GM19193 (cell line): ENCODE results near the gene RYR2.

Experiments
- POLR2A ChIP-seq: IDR thresholded peaks from 4 replicates; pipeline ENCODE4 v1.6.1; 2011; ENCODE audit not compliant: insufficient read depth, insufficient read length; ENCODE audit errors: extremely low read depth

The RYR2 gene

DNA sequence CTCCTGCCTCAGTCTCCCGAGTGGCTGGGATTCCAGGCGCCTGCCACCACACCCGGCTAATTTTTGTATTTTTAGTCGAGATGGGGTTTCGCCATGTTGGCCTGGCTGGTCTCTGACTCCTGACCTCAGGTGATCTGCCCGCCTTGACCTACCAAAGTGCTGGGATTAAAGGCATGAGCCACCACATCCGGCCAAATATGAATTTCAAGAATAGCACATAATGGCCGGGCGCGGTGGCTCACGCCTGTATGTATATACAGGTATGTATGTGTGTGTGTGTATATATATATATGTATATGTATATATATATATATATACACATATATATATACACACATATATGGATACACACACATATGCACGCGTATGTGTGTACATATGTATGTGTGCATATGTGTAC is 753.6 kb downstream of the RYR2 start:
- TF ChIP-seq POLR2A: no peak

DNA sequence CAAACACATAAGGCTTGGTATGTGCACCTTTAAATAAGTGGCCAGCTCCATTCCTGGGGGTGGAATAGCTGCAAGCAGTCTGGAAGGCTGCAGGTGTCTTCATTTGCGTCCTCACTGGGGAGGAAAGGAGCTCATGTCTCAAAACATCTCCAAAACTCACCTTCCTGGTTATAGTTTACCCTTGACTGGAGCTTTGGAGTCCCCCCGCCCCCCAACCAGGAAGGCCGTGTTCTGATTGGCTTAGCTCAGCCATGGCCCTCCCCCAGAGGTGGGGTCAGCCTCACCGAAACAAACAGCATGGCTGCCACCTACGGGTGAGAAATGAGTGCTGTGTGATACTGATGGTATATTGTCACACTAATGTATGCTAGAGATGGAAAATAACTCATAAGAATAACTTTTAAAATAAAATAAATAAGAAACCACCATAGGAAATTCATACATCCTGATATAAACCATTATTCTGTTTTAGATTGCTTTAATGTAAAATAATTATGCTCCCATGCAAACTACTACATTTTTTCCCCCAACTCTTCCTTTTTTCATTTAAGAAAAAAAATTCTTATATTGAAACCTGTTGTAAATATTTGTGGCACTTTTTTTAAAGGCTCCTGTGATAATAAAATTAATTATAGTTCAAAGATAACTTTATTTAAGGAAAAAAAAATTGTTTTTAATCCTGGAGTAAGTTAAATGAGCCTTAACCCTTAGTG is 757.9 kb downstream of the RYR2 start:
- no peak for TF ChIP-seq POLR2A

- no peak for TF ChIP-seq POLR2A
These were observed 762.5 kb downstream of the RYR2 start for GRCh38 chr1:237804516-237804915.

DNA sequence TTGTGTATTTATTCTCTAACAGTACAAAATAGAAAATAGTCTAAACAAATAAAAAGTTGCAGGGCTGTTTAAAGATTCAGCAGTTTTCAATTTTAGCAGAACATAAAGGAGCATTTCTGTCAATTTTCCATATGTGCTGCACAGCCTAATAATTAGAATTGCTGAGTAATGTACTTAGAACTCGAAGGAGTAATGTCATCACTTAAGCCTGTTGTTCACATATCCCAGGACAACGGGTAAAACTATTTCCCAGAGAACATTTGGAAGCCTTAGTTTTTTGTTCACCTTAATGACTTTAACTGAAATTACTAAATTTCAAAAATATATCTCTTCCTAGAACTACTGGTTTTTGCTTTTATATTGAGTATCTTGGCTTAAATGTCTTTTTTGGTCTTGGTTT is 767.1 kb downstream of the RYR2 start:
- TF ChIP-seq POLR2A: no peak

- no peak for TF ChIP-seq POLR2A
These were observed 769.6 kb downstream of the RYR2 start for GRCh38 chr1:237811633-237812032.

DNA sequence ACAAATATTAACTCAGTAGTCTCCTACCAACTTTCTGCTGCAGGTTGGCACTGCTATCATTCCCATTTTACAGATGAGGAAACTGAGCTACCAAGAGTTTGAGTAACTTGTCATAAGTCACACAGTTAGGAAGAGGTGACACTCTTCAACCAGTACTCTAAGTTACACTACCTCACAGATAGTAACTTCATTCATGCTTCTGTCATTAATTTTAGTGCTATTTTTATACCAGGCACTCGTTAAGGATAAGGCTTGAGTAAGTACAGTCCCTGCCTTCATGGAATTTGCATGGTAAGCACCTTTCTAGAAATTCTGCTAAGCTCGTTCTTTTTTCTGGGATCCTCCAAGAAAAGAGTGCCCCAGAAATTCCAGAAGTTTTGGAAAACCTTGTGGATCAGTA is 770.1 kb downstream of the RYR2 start:
- TF ChIP-seq POLR2A: no peak

GRCh38 chr1:237814319-237814924 is 772.4 kb downstream of the RYR2 start:
- no peak for TF ChIP-seq POLR2A

DNA sequence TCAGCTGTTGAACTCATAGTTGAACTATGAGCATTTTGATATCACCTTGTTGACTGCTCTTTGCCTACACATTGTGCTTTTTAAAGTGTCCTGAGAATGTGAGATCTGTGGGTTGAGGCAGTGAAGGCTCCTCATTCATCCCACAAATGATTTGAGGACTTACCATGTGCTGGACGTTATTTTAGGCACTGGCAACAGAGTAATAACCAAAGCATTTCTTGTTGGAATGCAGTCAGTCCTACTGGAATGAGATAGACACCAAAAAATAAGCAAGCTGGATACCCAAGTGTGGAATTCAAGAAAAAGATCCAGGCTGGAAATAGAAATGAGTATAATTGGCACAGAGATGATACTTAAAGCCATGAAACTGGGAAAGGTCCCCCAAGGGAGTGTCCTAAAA is 775.3 kb downstream of the RYR2 start:
- no peak for TF ChIP-seq POLR2A

- TF ChIP-seq POLR2A: no peak
These were observed 790.9 kb downstream of the RYR2 start for GRCh38 chr1:237832858-237833257.

- no peak for TF ChIP-seq POLR2A
These were observed 792.1 kb downstream of the RYR2 start for GRCh38 chr1:237834048-237834447.

DNA sequence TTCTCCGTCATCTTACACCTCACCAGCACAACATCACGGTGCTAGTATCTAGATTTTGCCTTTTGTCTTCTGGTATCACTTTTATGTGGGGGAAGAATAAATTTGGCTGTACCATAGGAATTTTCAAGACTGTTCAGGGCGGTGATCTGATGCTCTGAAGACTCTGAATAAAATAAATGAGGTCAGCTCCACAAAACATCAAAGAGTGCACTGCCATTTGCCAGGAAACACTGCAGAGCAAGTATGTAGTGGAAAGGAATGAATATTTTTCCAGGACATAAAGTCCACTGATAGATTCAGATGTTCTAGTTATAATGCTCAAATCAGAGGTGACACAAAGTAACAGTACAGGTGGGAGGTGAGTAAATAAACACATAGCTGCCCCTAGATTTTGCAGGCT is 792.5 kb downstream of the RYR2 start:
- TF ChIP-seq POLR2A: no peak

- no peak for TF ChIP-seq POLR2A
These were observed 796.3 kb downstream of the RYR2 start for GRCh38 chr1:237838320-237838719.

- no peak for TF ChIP-seq POLR2A
These were observed 797.0 kb downstream of the RYR2 start for GRCh38 chr1:237838904-237839534.

GRCh38 chr1:237841485-237841884 is 799.5 kb downstream of the RYR2 start:
- no peak for TF ChIP-seq POLR2A

- TF ChIP-seq POLR2A: no peak
These were observed 809.3 kb downstream of the RYR2 start for GRCh38 chr1:237851210-237851845.

GRCh38 chr1:237852342-237852741 is 810.4 kb downstream of the RYR2 start:
- no peak for TF ChIP-seq POLR2A

GRCh38 chr1:237857455-237857854 is 815.5 kb downstream of the RYR2 start:
- no peak for TF ChIP-seq POLR2A

- TF ChIP-seq POLR2A: no peak
These were observed 817.0 kb downstream of the RYR2 start for GRCh38 chr1:237858992-237859391.
